ENCODE measurements around the gene TMEM150C. TPM values are rescaled to one million over a fixed set of nuclear protein-coding genes. Genes with fewer than 3 reads are reported as not detected.

The TMEM150C gene
- total RNA-seq, 1 donor from 2014 or later: 0.95 TPM

DNA sequence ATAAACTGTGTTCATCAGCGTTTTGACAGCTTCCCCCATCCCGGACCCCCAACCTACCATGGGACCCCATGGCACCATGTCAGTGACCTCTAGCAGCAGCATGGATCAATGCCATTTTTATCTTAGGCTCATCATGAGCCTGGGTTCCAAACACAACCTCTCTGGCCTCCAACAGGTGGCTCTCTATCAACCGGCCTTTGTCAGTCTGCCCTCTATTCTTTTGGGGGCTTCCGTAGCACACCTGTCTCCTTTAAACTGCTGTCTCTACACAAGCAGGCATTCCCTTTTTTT, 721 bp upstream of the TMEM150C start:
- TF ChIP-seq, protein P1, sequence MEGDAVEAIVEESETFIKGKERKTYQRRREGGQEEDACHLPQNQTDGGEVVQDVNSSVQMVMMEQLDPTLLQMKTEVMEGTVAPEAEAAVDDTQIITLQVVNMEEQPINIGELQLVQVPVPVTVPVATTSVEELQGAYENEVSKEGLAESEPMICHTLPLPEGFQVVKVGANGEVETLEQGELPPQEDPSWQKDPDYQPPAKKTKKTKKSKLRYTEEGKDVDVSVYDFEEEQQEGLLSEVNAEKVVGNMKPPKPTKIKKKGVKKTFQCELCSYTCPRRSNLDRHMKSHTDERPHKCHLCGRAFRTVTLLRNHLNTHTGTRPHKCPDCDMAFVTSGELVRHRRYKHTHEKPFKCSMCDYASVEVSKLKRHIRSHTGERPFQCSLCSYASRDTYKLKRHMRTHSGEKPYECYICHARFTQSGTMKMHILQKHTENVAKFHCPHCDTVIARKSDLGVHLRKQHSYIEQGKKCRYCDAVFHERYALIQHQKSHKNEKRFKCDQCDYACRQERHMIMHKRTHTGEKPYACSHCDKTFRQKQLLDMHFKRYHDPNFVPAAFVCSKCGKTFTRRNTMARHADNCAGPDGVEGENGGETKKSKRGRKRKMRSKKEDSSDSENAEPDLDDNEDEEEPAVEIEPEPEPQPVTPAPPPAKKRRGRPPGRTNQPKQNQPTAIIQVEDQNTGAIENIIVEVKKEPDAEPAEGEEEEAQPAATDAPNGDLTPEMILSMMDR (IDR thresholded peaks at IDR 0.05; ENCODE audit: insufficient read depth, low read depth, low read length): no peak
- TF ChIP-seq EZH2 (IDR thresholded peaks at IDR 0.05; ENCODE audit: insufficient read depth, low read length): no peak
- Mint-ChIP-seq H3K27me3 (ENCODE audit: low read depth, unreplicated experiment) (peaks cover 30% of the 10 kb centered on the region), H3K4me3 (ENCODE audit: unreplicated experiment) (peak overlapping the region; percentile 92), H3K9me3 (ENCODE audit: unreplicated experiment) (no peaks in the 10 kb centered on the region), H3K4me1 (ENCODE audit: low read depth, unreplicated experiment) (peaks cover 2% of the 10 kb centered on the region), H3K36me3 (ENCODE audit: low read depth, unreplicated experiment) (no peaks in the 10 kb centered on the region), H3K27ac (ENCODE audit: unreplicated experiment) (no peak overlapping the region)
- Histone ChIP-seq H3K4me2 (ENCODE audit: low read length) (peak overlapping the region; percentile 93), H3K4me1 (ENCODE audit: insufficient read depth, low read length) (no peaks in the 10 kb centered on the region), H2AFZ (ENCODE audit: low read depth, low read length) (no peak overlapping the region), H3K9ac (ENCODE audit: low read length) (no peak overlapping the region), H3K4me3 (ENCODE audit: insufficient read depth, low read depth, low read length) (peak overlapping the region; percentile 68), H3K27ac (ENCODE audit: low read depth, low read length) (no peak overlapping the region), H3K36me3 (ENCODE audit: insufficient read depth, low read length) (no peaks in the 10 kb centered on the region), H4K20me1 (ENCODE audit: insufficient read depth, low read length) (no peaks in the 10 kb centered on the region), H3K79me2 (ENCODE audit: insufficient read depth, low read length) (no peaks in the 10 kb centered on the region), H3K9me3 (ENCODE audit: insufficient read depth, low read depth, low read length) (no peaks in the 10 kb centered on the region), H3K27me3 (ENCODE audit: insufficient read depth, low read length) (peaks cover 13% of the 10 kb centered on the region)
- no peak for DNase-seq (ENCODE audit: low read depth)
- no peak for FAIRE-seq

DNA sequence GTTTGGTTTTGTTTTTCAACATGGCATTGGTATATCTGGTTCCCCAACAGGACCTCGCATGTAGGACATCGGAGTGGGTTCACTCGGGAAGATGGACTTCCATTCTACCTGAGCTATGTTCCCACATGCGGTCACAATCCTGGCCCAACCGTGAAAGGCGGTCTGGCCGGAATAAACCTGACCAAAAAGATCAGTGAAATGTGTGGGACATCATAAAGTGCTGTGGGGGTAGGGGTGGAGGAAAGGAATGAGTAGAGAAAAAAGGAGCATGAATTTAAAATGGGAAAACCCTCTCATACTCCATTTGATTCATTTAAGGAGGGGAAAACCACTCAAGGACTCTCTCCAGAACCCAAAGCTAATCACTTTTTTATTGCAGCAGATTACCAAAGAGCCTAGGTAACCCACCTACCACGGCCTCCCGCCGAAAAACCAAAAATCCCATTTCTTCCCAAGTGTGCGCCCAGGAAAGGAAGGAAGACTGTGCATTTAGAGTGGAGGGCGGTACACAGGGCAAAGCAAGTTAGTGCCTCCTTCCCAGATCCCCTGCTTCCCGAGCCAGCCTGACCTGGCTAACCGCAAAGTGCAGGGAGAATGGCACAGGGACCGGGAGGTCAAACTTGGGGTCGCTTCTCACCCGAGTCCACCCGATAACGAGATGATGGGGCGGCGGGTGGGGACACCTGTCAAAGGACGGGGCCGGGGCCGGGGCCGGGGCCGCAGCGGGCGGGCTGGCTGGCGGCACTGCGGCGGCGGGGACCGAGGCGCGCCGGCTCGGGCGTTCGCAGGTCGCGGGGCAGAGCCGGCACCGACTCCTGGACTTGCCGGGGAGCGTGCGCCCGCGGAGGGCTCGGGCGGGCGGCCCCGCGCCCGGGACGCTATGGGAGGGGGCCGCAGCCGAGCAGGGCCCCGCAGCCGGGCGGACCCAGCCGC, 669 bp downstream of the TMEM150C start:
- peak overlapping the region; percentile 56 for H2AFZ ChIP-seq (ENCODE audit: low read depth, low read length)
- H3K4me1 Mint-ChIP-seq (ENCODE audit: low read depth, unreplicated experiment): peaks cover 2% of the 10 kb centered on the region

More for the DNA sequence above, 669 bp downstream of the TMEM150C start:
- H3K27ac ChIP-seq (ENCODE audit: low read depth, low read length): no peak overlapping the region
- no peaks in the 10 kb centered on the region for H3K9me3 ChIP-seq (ENCODE audit: insufficient read depth, low read depth, low read length)
- peaks cover 13% of the 10 kb centered on the region for H3K27me3 ChIP-seq (ENCODE audit: insufficient read depth, low read length)
- H3K9ac ChIP-seq (ENCODE audit: low read length): no peak overlapping the region
- Mint-ChIP-seq H3K9me3 (ENCODE audit: unreplicated experiment) (no peaks in the 10 kb centered on the region), H3K27ac (ENCODE audit: unreplicated experiment) (no peak overlapping the region), H3K4me3 (ENCODE audit: unreplicated experiment) (peak overlapping the region; percentile 85), H3K27me3 (ENCODE audit: low read depth, unreplicated experiment) (peaks cover 29% of the 10 kb centered on the region), H3K36me3 (ENCODE audit: low read depth, unreplicated experiment) (no peaks in the 10 kb centered on the region)
- FAIRE-seq (no peak), DNase-seq (ENCODE audit: low read depth) (no peak)
- H3K4me3 ChIP-seq (ENCODE audit: insufficient read depth, low read depth, low read length): peak overlapping the region; percentile 44
- no peaks in the 10 kb centered on the region for H3K79me2 ChIP-seq (ENCODE audit: insufficient read depth, low read length)
- H3K4me2 ChIP-seq (ENCODE audit: low read length): peak overlapping the region; percentile 93
- no peaks in the 10 kb centered on the region for H3K36me3 ChIP-seq (ENCODE audit: insufficient read depth, low read length)
- TF ChIP-seq, protein P1 (IDR thresholded peaks at IDR 0.05; ENCODE audit: insufficient read depth, low read depth, low read length): no peak
- peak; percentile 76 for TF ChIP-seq EZH2 (IDR thresholded peaks at IDR 0.05; ENCODE audit: insufficient read depth, low read length)
- H4K20me1 ChIP-seq (ENCODE audit: insufficient read depth, low read length): no peaks in the 10 kb centered on the region
- H3K4me1 ChIP-seq (ENCODE audit: insufficient read depth, low read length): no peaks in the 10 kb centered on the region
